Parathyroid adenoma (tissue), 2 donors: Measurements from ENCODE around the gene SULT2B1.

Experiments
- H2AFZ ChIP-seq: fragments of 300-600 bp; sonication (generic); one replicate; pipeline ENCODE4 v1.7.0; 2017; ENCODE audit warnings: antibody characterized with exemption, mild to moderate bottlenecking
- H3K27ac ChIP-seq: fragments of 300-600 bp; sonication (generic); one replicate; pipeline ENCODE4 v1.7.0; 2017
- H3K27me3 ChIP-seq: fragments of 300-600 bp; sonication (generic); one replicate; pipeline ENCODE4 v1.7.0; 2017; ENCODE audit warnings: low read length; ENCODE audit not compliant: control insufficient read depth, insufficient read depth
- H3K36me3 ChIP-seq: fragments of 300-600 bp; sonication (generic); one replicate; pipeline ENCODE4 v1.7.0; 2017; ENCODE audit warnings: low read length; ENCODE audit not compliant: control insufficient read depth, insufficient read depth
- H3K4me1 ChIP-seq: fragments of 300-600 bp; sonication (generic); one replicate; pipeline ENCODE4 v1.7.0; 2017; ENCODE audit warnings: control low read depth
- H3K4me2 ChIP-seq: fragments of 300-600 bp; sonication (generic); one replicate; pipeline ENCODE4 v1.7.0; 2017; ENCODE audit warnings: low read length
- H3K4me3 ChIP-seq: fragments of 300-600 bp; sonication (generic); one replicate; pipeline ENCODE4 v1.7.0; 2017; ENCODE audit warnings: low read depth, low read length
- H3K79me2 ChIP-seq: fragments of 300-600 bp; sonication (generic); one replicate; pipeline ENCODE4 v1.7.0; 2017; ENCODE audit warnings: control low read depth
- H3K9ac ChIP-seq: fragments of 300-600 bp; sonication (generic); one replicate; pipeline ENCODE4 v1.7.0; 2017; ENCODE audit warnings: mild to moderate bottlenecking
- H3K9me3 ChIP-seq: fragments of 300-600 bp; sonication (generic); one replicate; pipeline ENCODE4 v1.7.0; 2017; ENCODE audit warnings: low read length; ENCODE audit not compliant: control insufficient read depth
- TF ChIP-seq, protein P1 (sequence below): fragments of 300-600 bp; sonication (generic); IDR thresholded peaks from one replicate; pipeline ENCODE4 v1.7.0; 2017; ENCODE audit warnings: antibody characterized with exemption, mild to moderate bottlenecking
- donor health status: primary hyperparathyroidism.

Gene SULT2B1

DNA sequence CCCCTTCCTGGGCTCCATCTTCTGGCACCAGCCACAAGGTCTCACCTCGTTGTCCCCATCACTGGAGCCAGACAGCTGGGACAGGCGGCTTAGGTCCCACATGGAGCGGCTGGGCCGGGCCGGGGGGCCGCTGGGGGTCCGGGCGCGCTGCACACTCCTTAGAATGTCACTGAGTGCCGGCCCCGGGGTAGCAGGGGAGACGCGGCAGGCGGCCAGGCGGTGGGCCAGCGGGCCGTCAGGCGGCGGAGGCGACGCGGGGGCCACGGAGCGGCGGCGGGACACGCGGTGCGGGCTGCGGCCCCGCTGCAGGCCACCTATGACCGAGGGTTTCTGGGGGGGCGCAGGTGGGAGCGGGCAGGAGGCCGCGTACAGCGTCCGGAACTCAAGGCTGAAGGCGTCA lies 51.5 kb downstream of the SULT2B1 start:
- H2AFZ ChIP-seq, result no peak overlapping the region
- no peak overlapping the region for H3K4me2 ChIP-seq
- no peaks in the 10 kb centered on the region for H3K27me3 ChIP-seq
- H3K9me3 ChIP-seq, result no peaks in the 10 kb centered on the region
- H3K79me2 ChIP-seq, result no peaks in the 10 kb centered on the region
- H3K9ac ChIP-seq, result no peak overlapping the region
- H3K4me1 ChIP-seq, result no peaks in the 10 kb centered on the region
- no peaks in the 10 kb centered on the region for H3K36me3 ChIP-seq
- TF ChIP-seq, protein P1, sequence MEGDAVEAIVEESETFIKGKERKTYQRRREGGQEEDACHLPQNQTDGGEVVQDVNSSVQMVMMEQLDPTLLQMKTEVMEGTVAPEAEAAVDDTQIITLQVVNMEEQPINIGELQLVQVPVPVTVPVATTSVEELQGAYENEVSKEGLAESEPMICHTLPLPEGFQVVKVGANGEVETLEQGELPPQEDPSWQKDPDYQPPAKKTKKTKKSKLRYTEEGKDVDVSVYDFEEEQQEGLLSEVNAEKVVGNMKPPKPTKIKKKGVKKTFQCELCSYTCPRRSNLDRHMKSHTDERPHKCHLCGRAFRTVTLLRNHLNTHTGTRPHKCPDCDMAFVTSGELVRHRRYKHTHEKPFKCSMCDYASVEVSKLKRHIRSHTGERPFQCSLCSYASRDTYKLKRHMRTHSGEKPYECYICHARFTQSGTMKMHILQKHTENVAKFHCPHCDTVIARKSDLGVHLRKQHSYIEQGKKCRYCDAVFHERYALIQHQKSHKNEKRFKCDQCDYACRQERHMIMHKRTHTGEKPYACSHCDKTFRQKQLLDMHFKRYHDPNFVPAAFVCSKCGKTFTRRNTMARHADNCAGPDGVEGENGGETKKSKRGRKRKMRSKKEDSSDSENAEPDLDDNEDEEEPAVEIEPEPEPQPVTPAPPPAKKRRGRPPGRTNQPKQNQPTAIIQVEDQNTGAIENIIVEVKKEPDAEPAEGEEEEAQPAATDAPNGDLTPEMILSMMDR, result no peak
- no peak overlapping the region for H3K27ac ChIP-seq
- no peak overlapping the region for H3K4me3 ChIP-seq

DNA sequence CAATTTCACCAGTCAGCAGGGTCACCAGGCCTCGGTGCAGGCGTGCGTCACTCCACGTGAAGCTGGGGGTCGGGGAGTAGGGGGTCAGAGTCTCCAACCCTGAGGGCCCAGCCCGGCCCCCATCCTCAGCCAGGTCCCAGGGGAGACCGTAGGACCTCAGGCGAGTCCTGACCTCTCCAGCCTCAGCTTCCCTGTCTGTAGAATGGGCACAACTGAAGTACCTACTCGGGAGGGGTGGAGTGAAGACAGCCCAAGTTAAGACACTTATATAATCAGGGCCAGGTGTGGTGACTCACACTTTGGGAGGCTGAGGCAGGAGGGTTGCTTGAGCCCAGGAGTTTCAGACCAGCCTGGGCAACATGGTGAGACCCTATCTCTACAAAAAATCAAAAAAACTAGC lies 51.9 kb downstream of the SULT2B1 start:
- H3K36me3 ChIP-seq, result no peaks in the 10 kb centered on the region
- TF ChIP-seq, protein P1, result no peak
- H2AFZ ChIP-seq, result no peak overlapping the region
- no peak overlapping the region for H3K4me3 ChIP-seq
- no peaks in the 10 kb centered on the region for H3K79me2 ChIP-seq
- no peak overlapping the region for H3K27ac ChIP-seq
- no peak overlapping the region for H3K9ac ChIP-seq
- H3K4me2 ChIP-seq, result no peak overlapping the region
- no peaks in the 10 kb centered on the region for H3K4me1 ChIP-seq
- no peaks in the 10 kb centered on the region for H3K9me3 ChIP-seq
- H3K27me3 ChIP-seq, result no peaks in the 10 kb centered on the region

DNA sequence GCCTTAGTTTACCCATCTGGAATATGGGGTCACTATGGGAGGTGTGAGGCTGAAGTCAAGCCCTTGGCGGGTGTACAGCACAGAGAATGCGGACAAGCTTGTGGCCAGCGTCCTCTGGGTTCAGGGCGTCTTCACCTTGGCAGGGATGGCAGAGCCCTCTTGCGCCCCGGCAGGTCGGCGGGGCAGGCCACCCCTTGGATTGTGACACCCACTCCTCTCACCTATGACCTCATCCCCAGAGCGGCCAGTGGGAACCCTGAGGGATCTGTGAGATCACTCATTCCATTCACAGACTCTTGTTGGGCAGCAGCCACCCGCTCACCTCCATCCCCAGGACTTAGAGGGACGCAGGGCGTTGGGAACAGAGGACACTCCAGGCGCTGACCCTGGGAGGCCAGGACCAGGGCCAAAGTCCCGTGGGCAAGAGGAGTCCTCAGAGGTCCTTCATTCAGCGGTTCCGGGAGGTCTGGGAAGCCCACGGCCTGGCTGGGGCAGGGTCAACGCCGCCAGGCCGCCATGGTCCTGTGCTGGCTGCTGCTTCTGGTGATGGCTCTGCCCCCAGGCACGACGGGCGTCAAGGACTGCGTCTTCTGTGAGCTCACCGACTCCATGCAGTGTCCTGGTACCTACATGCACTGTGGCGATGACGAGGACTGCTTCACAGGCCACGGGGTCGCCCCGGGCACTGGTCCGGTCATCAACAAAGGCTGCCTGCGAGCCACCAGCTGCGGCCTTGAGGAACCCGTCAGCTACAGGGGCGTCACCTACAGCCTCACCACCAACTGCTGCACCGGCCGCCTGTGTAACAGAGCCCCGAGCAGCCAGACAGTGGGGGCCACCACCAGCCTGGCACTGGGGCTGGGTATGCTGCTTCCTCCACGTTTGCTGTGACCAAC lies 54.7 kb downstream of the SULT2B1 start, which contains the start of gene SPACA4:
SPACA4 (plus strand) TSS at position 280 of the 896 bp plus-strand sequence; CDS start at position 517, 237 bp downstream.
- H2AFZ ChIP-seq, result no peak within 1 kb of the TSS
- no peaks in the 10 kb centered on the region for H3K4me1 ChIP-seq
- no peaks in the 10 kb centered on the region for H3K9me3 ChIP-seq
- no peak within 1 kb of the TSS for H3K27ac ChIP-seq
- H3K4me3 ChIP-seq, result no peak within 1 kb of the TSS
- no peak within 1 kb of the TSS for H3K9ac ChIP-seq
- H3K4me2 ChIP-seq, result no peak within 1 kb of the TSS
- no peaks in the 10 kb centered on the region for H3K79me2 ChIP-seq
- no peaks in the 10 kb centered on the region for H3K36me3 ChIP-seq
- TF ChIP-seq, protein P1, result no peak
- no peaks in the 10 kb centered on the region for H3K27me3 ChIP-seq

DNA sequence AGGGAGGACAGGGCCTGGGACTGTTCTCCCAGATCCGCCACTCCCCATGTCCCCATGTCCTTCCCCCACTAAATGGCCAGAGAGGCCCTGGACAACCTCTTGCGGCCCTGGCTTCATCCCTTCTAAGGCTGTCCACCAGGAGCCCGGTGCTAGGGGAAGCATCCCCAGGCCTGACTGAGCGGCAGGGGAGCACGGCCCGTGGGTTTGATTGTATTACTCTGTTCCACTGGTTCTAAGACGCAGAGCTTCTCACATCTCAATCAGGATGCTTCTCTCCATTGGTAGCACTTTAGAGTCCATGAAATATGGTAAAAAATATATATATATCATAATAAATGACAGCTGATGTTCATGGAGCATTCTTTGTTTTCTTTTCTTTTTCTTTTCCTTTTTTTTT lies 55.4 kb downstream of the SULT2B1 start:
- Histone ChIP-seq H3K36me3 (no peaks in the 10 kb centered on the region), H3K4me1 (no peaks in the 10 kb centered on the region), H3K4me2 (no peak overlapping the region), H3K79me2 (no peaks in the 10 kb centered on the region), H3K4me3 (no peak overlapping the region), H3K27ac (no peak overlapping the region), H2AFZ (no peak overlapping the region), H3K9ac (no peak overlapping the region), H3K27me3 (no peaks in the 10 kb centered on the region), H3K9me3 (no peaks in the 10 kb centered on the region)
- TF ChIP-seq, protein P1, result no peak
